K562 (cell line): ENCODE results near the gene TOR1A. TPM values are rescaled to one million over a fixed set of nuclear protein-coding genes. Genes with fewer than 3 reads are reported as not detected.

Experiments used
- DEAF1 ChIP-seq: fragments of 450-650 bp; formaldehyde crosslinking; IDR thresholded peaks from 2 replicates; pipeline ENCODE4 v1.4.0; 2020; ENCODE audit warnings: mild to moderate bottlenecking, moderate library complexity
- ERF ChIP-seq: fragments of 450-650 bp; formaldehyde crosslinking; IDR thresholded peaks from 2 replicates; pipeline ENCODE4 v1.4.0; 2020; ENCODE audit warnings: mild to moderate bottlenecking, mixed read lengths
- HNRNPLL ChIP-seq: fragments of 200-400 bp; formaldehyde crosslinking; IDR thresholded peaks from 2 replicates; pipeline ENCODE4 v1.6.1; 2017; ENCODE audit warnings: low read length, low read depth, mild to moderate bottlenecking; ENCODE audit not compliant: poor library complexity, severe bottlenecking
- MEF2A ChIP-seq: IDR thresholded peaks from 2 replicates; pipeline ENCODE4 v1.6.1; 2011; ENCODE audit warnings: low read depth, mild to moderate bottlenecking, low read length, moderate library complexity; ENCODE audit not compliant: control insufficient read depth
- MIER1 ChIP-seq: fragments of 450-650 bp; IDR thresholded peaks from 2 replicates; pipeline ENCODE4 v1.6.1; 2016; ENCODE audit warnings: antibody characterized with exemption, mild to moderate bottlenecking, low read depth
- NBN ChIP-seq: fragments of 450-650 bp; IDR thresholded peaks from 2 replicates; pipeline ENCODE4 v1.6.1; 2016; ENCODE audit warnings: low read depth, mild to moderate bottlenecking
- NFIX ChIP-seq: fragments of 250-450 bp; sonication (Bioruptor Pico); IDR thresholded peaks from 2 replicates; pipeline ENCODE4 v1.4.0; 2020; ENCODE audit warnings: low read depth, mild to moderate bottlenecking, moderate library complexity
- POLR2B ChIP-seq: fragments of 450-650 bp; IDR thresholded peaks from 2 replicates; pipeline ENCODE4 v1.6.1; 2018; ENCODE audit warnings: low read depth; ENCODE audit not compliant: partially characterized antibody
- PPARD ChIP-seq: fragments of 250-450 bp; sonication (Bioruptor Pico); IDR thresholded peaks from 2 replicates; pipeline ENCODE4 v1.8.0; 2022; ENCODE audit warnings: inconsistent platforms, mild to moderate bottlenecking, moderate library complexity
- RAD51 ChIP-seq: fragments of 450-650 bp; IDR thresholded peaks from 2 replicates; pipeline ENCODE4 v1.7.1; 2016; ENCODE audit warnings: low read depth, mild to moderate bottlenecking, borderline replicate concordance
- RBBP5 ChIP-seq: fragments of 200-600 bp; sonication (generic); IDR thresholded peaks from 2 replicates; pipeline ENCODE4 v1.6.1; 2012; ENCODE audit warnings: borderline replicate concordance, mild to moderate bottlenecking, low read length, control low read depth, inconsistent platforms; ENCODE audit not compliant: insufficient read depth, poor library complexity, severe bottlenecking
- RREB1 ChIP-seq: fragments of 250-450 bp; sonication (Bioruptor Pico); IDR thresholded peaks from 2 replicates; pipeline ENCODE4 v1.4.0; 2020
- SREBF1 ChIP-seq: fragments of 150-350 bp; IDR thresholded peaks from 2 replicates; pipeline ENCODE4 v1.6.1; 2014; ENCODE audit warnings: antibody characterized with exemption, low read depth, low read length, borderline replicate concordance
- ZBTB2 ChIP-seq: fragments of 450-650 bp; IDR thresholded peaks from 2 replicates; pipeline ENCODE4 v1.6.1; 2016; ENCODE audit warnings: antibody characterized with exemption
- ZNF668 ChIP-seq: fragments of 250-450 bp; sonication (Bioruptor Pico); IDR thresholded peaks from 2 replicates; pipeline ENCODE4 v1.8.0; 2022; ENCODE audit warnings: mild to moderate bottlenecking, inconsistent platforms
- polyA plus RNA-seq, 8 experiments: library from polyadenylated mRNA; depleted of rRNA in 4 of 8; stranded (reverse) in 5 of 8; unstranded in 3 of 8; fragments of >200 nt; fragmentation: Nextera tagmentation in 2 of 8; fragmentation: Illumina TruSeq in 1 of 8; extraction: Ambion mirVana in 2 of 8; extraction: Trizol in 1 of 8; gene quantifications; 2 replicates each; pipeline versions ENCODE4 v1.2.1 to v1.2.3, GENCODE V29; 2011 to 2014; ENCODE audit warnings: inconsistent platforms in 1 of 8, missing spikeins in 1 of 8
- total RNA-seq, 7 experiments: library from RNA; depleted of rRNA in 6 of 7; stranded (reverse); fragments of >200 nt in 6 of 7; fragmentation: Illumina TruSeq in 2 of 7; extraction: Trizol in 2 of 7; gene quantifications; 2 replicates each; pipeline versions ENCODE4 v1.2.1 to v1.2.3, GENCODE V29; 2011 to 2021; ENCODE audit warnings: low replicate concordance in 1 of 7
- TF ChIP-seq, protein P1 (sequence below): fragments of 250-450 bp; sonication (Bioruptor Pico); IDR thresholded peaks from 2 replicates; pipeline ENCODE4 v1.5.0; 2021; ENCODE audit warnings: mild to moderate bottlenecking, borderline replicate concordance

Gene TOR1A
- total and polyA plus RNA-seq, 9 of the 15 experiments (the other 6 are each of a cell fraction or from before 2014, with no cell fraction given), result 4.5 to 85.8 (median 51.3) TPM

- TF ChIP-seq DEAF1 (CRISPR knock-in tag), result 0 out of 2 replicates have a peak, but pooled peaks have one; percentile 35
- TF ChIP-seq NFIX (CRISPR knock-in tag), result no peak
- TF ChIP-seq, protein P1, sequence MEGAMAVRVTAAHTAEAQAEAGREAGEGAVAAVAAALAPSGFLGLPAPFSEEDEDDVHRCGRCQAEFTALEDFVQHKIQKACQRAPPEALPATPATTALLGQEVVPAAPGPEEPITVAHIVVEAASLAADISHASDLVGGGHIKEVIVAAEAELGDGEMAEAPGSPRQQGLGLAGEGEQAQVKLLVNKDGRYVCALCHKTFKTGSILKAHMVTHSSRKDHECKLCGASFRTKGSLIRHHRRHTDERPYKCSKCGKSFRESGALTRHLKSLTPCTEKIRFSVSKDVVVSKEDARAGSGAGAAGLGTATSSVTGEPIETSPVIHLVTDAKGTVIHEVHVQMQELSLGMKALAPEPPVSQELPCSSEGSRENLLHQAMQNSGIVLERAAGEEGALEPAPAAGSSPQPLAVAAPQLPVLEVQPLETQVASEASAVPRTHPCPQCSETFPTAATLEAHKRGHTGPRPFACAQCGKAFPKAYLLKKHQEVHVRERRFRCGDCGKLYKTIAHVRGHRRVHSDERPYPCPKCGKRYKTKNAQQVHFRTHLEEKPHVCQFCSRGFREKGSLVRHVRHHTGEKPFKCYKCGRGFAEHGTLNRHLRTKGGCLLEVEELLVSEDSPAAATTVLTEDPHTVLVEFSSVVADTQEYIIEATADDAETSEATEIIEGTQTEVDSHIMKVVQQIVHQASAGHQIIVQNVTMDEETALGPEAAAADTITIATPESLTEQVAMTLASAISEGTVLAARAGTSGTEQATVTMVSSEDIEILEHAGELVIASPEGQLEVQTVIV (CRISPR knock-in tag), result no peak
- no peak for TF ChIP-seq POLR2B
- no peak; the same call in 1 of the 2 replicates for TF ChIP-seq ZBTB2
- TF ChIP-seq SREBF1, result no peak
- peak; percentile 32 for TF ChIP-seq HNRNPLL
- no peak for TF ChIP-seq RREB1
- no peak for TF ChIP-seq RAD51
- TF ChIP-seq RBBP5, result no peak
- TF ChIP-seq PPARD (CRISPR knock-in tag), result no peak
- 0 out of 2 replicates have a peak, but pooled peaks have one; percentile 52 for TF ChIP-seq NBN
- peak; percentile 83 for TF ChIP-seq ERF (CRISPR knock-in tag)
- TF ChIP-seq MEF2A, result no peak
- no peak for TF ChIP-seq ZNF668 (CRISPR knock-in tag)
- TF ChIP-seq MIER1, result 0 out of 2 replicates have a peak, but pooled peaks have one; percentile 19
Observed at GRCh38 chr9:129834489-129835127, 10.7 kb upstream of the TOR1A start (continued).
